HAP-1 (cell line): ENCODE measurements around the gene DAPK3.
"Not testable (repeated sequence)": the region's sequence is repeated elsewhere in the genome, so short reads cannot be mapped to it uniquely, and the experiment has no call there.

Source experiments
- DNase-seq, 2 experiments: peaks; one replicate each; pipeline ENCODE4 v3.0.0-alpha.2; 2016 to 2020; ENCODE audit warnings: low spot score in 2 of 2
- H3K27me3 ChIP-seq: fragments of 250-450 bp; sonication (Bioruptor Pico); 2 replicates; pipeline ENCODE4 v1.5.1; 2020; ENCODE audit warnings: low read depth, mild to moderate bottlenecking, moderate library complexity
- H3K36me3 ChIP-seq: fragments of 250-450 bp; sonication (Bioruptor Pico); replicated peaks from 2 replicates; pipeline ENCODE4 v1.5.1; 2020; ENCODE audit warnings: mild to moderate bottlenecking
- H3K4me1 ChIP-seq: fragments of 250-450 bp; sonication (Bioruptor Pico); 2 replicates; pipeline ENCODE4 v1.5.1; 2020; ENCODE audit warnings: mild to moderate bottlenecking
- H3K4me3 ChIP-seq: fragments of 250-450 bp; sonication (Bioruptor Pico); 2 replicates; pipeline ENCODE4 v1.5.1; 2020; ENCODE audit warnings: mild to moderate bottlenecking, moderate library complexity
- H3K9me3 ChIP-seq: fragments of 250-450 bp; sonication (Bioruptor Pico); 2 replicates; pipeline ENCODE4 v1.5.1; 2020; ENCODE audit warnings: mild to moderate bottlenecking, moderate library complexity
- in situ Hi-C: fragments of 300-500 bp; cut with MboI; formaldehyde crosslinking; loops from 3 replicates; pipeline ENCODE4 v1.14.3; 2020; ENCODE audit warnings: low sequenced_read_pairs, inconsistent platforms, mixed read lengths

Gene DAPK3

GRCh38 chr19:3945838-3946237, 25.1 kb downstream of the DAPK3 start:
- no peak overlapping the region for H3K4me3 ChIP-seq
- H3K36me3 ChIP-seq, result no peaks in the 10 kb centered on the region
- in situ Hi-C loops, result no loop called here
- no peaks in the 10 kb centered on the region for H3K9me3 ChIP-seq
- H3K4me1 ChIP-seq, result no peaks in the 10 kb centered on the region
- H3K27me3 ChIP-seq, result no peaks in the 10 kb centered on the region
- DNase-seq, result no peak

DNA sequence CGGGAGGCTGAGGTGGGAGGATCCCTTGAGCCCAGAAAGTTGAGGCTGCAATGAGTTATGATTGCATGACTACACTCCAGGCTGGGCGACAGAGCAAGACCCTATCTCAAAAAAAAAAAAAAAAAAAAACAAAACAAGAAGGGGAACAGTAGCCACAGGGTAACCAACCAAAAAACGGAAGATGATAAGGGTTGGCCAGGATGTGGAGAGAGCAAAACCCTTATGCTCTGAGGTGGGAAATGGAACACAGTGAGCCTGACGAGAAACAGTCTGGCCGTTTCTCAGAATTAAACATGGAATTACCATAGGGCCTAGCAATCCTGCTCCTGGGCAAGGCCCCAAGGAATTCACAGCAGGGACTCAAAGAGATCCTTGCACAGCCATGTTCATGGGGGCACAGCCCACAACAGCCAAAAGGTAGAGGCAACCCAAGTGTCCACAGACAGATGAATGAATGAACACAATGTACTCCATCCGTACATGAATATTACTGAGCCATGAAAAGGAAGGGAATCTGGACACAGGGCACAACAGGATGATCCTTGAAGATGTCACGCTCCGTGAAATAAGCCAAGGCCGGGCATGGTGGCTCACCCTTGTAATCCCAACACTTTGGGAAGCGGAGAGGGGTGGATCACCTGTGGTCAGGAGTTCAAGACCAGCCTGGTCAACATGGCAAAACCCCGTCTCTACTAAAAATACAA, 26.7 kb downstream of the DAPK3 start:
- DNase-seq, result no peak

DNA sequence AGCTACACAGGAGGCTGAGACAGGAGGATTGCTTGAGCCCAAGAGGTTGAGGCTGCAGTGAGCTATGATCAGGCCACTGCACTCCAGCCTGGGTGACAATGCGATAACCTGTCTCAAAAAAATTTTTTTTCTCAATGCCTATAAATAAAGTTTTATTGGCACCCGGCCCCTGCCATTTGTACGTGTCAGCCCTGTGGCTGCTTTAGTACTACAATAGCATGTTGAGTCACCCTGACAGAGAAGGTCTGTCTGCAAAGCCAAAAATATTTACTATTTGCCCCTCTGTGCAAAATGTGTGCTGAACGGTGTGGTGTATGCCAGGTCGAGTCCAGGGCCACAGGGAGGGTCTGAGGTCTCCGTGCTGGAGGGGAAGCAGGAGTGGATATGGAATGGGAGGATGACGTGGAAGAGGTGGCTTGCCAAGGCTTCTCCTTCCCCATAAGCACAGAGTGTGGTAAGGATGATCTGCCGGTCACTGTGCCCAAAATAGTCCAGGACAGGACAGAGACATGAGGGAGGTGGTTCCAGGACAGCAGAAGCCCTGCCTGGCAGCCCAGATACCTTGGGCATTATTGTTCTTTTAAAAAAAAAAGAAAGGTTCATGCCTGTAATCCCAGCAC, 28.0 kb downstream of the DAPK3 start:
- no peak for DNase-seq

More for the DNA sequence above, 26.7 kb downstream of the DAPK3 start:
- H3K9me3 ChIP-seq, result no peaks in the 10 kb centered on the region
- no peaks in the 10 kb centered on the region for H3K4me1 ChIP-seq
- no peaks in the 10 kb centered on the region for H3K36me3 ChIP-seq
- H3K27me3 ChIP-seq, result no peaks in the 10 kb centered on the region
- in situ Hi-C loops, result no loop called here
- H3K4me3 ChIP-seq, result no peak overlapping the region

GRCh38 chr19:3938300-3938950, 32.5 kb downstream of the DAPK3 start:
- H3K27me3 ChIP-seq, in situ Hi-C loops: not testable (repeated sequence)

More for the DNA sequence above, 28.0 kb downstream of the DAPK3 start:
- Histone ChIP-seq H3K27me3 (no peaks in the 10 kb centered on the region), H3K36me3 (no peaks in the 10 kb centered on the region), H3K9me3 (no peaks in the 10 kb centered on the region), H3K4me3 (no peak overlapping the region), H3K4me1 (no peaks in the 10 kb centered on the region)
- in situ Hi-C loops, result no loop called here

DNA sequence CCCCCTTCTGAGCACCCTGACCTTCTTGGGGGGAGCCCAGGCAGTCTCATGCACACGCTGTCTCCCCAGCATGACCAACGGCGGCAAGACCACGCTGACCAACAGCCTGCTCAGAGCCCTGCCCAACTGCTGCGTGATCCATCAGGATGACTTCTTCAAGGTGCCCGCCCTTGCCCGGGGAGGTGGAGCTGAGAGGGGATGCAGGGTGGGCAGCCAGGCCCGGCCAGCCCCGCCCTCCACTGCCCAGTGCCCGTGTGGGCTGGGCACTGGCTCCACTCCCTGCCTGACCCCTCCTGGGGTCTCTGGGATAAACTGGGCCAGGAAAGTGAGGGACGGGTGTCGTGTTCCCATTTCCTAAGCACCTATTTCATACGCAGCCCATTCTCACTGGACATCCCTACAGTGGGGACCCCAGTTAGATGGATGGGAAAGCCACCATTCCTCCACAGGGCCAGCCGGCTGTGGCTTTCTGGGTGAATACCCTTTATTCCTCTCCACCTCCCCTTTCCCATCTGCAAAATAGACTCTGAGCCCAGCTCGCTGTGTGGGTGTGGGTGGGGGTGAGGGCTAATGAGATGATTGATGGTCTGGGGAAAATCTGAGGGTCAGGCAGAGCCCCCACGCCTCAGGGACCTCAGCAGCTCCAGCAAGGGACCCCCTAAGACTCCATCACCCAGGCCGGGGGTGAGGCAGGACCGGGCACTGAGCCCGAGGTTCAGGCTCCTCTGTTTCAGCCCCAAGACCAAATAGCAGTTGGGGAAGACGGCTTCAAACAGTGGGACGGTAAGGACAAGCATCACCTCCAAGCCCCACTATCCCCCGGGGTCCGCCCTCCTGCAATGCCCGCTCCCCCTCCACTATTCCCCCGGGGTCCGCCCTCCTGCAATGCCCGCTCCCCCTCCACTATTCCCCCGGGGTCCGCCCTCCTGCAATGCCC, 34.1 kb downstream of the DAPK3 start:
- in situ Hi-C loops, result no loop called here
- Histone ChIP-seq H3K9me3 (no peaks in the 10 kb centered on the region), H3K36me3 (no peaks in the 10 kb centered on the region), H3K27me3 (no peaks in the 10 kb centered on the region), H3K4me1 (no peaks in the 10 kb centered on the region), H3K4me3 (no peak overlapping the region)
- no peak for DNase-seq

More at GRCh38 chr19:3938300-3938950, 32.5 kb downstream of the DAPK3 start:
- H3K36me3 ChIP-seq, H3K4me1 ChIP-seq, DNase-seq, H3K4me3 ChIP-seq, H3K9me3 ChIP-seq: not testable (repeated sequence)

GRCh38 chr19:3932931-3933810, 37.7 kb downstream of the DAPK3 start, which contains the start of gene NMRK2:
NMRK2 (plus strand) TSS chr19:3933069; CDS start chr19:3933672, 603 bp downstream.
- no peak for DNase-seq
- Histone ChIP-seq H3K27me3 (no peaks in the 10 kb centered on the region), H3K4me3 (no peak within 1 kb of the TSS), H3K9me3 (no peaks in the 10 kb centered on the region), H3K4me1 (no peaks in the 10 kb centered on the region), H3K36me3 (no peaks in the 10 kb centered on the region)
- in situ Hi-C loops, result no loop called here

DNA sequence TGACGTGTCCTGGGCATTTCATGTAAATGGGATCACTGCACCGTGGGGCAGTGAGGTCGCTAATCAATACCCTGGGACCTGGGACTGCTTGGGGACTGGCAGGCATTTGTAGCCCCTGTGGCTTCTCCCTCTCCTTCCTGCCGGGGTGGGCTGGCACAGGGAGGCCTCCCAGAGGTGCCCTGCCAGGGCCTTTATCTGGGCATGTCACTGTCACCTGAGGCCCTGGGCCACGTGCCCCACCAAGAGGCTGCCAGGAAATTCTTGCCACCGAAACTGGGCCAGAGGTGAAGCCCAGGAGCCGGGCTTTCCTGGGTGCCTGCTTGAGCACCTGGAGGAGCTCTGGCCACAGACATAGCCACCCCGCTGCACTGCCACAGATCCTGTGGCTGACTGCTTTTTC, 39.9 kb downstream of the DAPK3 start:
- H3K4me3 ChIP-seq, result no peak overlapping the region
- in situ Hi-C loops, result no loop called here
- no peak for DNase-seq
- H3K36me3 ChIP-seq, result no peaks in the 10 kb centered on the region
- H3K4me1 ChIP-seq, result no peaks in the 10 kb centered on the region
- no peaks in the 10 kb centered on the region for H3K27me3 ChIP-seq
- H3K9me3 ChIP-seq, result no peaks in the 10 kb centered on the region

DNA sequence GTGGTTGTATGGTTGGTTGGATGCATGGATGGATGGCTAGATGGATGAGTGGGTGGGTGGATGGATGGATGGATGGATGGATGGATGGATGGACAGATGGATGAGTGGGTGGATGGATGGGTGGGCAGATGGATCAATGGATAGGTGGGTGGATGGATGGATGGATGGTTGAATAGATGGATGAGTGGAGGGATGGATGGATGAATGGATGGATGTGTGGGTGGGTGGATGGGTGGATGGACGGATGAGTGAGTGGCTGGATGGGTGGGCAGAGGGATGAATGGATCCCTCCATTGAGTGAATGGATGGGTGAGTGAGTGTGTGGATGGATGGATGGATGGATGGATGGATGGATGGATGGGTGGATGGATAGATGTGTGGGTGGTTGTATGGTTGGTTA, 47.0 kb downstream of the DAPK3 start:
- no peak for DNase-seq
- Histone ChIP-seq H3K36me3 (no peaks in the 10 kb centered on the region), H3K4me1 (no peaks in the 10 kb centered on the region), H3K4me3 (no peak overlapping the region), H3K27me3 (no peaks in the 10 kb centered on the region), H3K9me3 (peaks cover 3% of the 10 kb centered on the region; the same call in 1 of the 2 replicates)
- in situ Hi-C loops, result no loop called here

DNA sequence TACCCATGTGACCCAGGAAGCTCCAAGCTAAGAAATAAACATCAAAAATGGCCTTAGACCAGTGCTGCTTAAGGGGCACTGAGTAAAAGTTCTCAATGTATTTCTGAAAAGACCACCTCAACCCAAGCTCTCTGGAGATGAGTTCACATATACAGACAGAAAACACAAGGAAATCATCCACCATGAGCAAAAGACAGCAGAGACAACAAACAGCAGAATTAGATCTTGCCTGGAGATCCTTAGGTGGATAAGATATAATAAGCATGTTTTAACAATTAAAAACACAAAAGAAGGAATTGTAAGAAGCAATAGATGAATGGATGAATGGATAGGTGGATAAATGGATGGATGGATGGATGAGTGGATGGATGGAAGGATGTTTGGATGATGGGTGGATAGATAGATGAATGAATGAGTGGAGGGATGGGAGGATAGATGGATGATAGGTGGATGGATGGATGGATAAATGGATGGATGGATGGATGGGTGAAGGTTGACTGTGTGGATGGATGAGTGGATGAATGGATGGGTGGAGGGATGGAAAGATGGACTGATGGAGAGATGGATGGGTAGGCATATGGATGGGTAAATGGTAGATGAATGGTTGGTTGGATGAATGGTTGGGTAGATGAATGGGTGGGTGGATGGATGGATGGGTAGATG, 47.7 kb downstream of the DAPK3 start:
- Histone ChIP-seq H3K36me3 (no peaks in the 10 kb centered on the region), H3K4me1 (no peaks in the 10 kb centered on the region), H3K27me3 (no peaks in the 10 kb centered on the region), H3K4me3 (no peak overlapping the region), H3K9me3 (peaks cover 3% of the 10 kb centered on the region; the same call in 1 of the 2 replicates)
- DNase-seq, result no peak
- in situ Hi-C loops, result no loop called here

GRCh38 chr19:3919793-3920192, 51.1 kb downstream of the DAPK3 start:
- H3K4me3 ChIP-seq, result no peak overlapping the region
- no peaks in the 10 kb centered on the region for H3K27me3 ChIP-seq
- peaks cover 3% of the 10 kb centered on the region; the same call in 1 of the 2 replicates for H3K9me3 ChIP-seq
- H3K36me3 ChIP-seq, result no peaks in the 10 kb centered on the region
- no peaks in the 10 kb centered on the region for H3K4me1 ChIP-seq
- in situ Hi-C loops, result no loop called here
- DNase-seq, result no peak

- no peaks in the 10 kb centered on the region for H3K27me3 ChIP-seq
- in situ Hi-C loops, result no loop called here
- DNase-seq, result no peak
- H3K9me3 ChIP-seq, result 0 out of 2 replicates have a peak, but pooled peaks cover 3% of the 10 kb centered on the region
- no peaks in the 10 kb centered on the region for H3K4me1 ChIP-seq
- H3K36me3 ChIP-seq, result no peaks in the 10 kb centered on the region
- no peak overlapping the region for H3K4me3 ChIP-seq
These were observed 54.9 kb downstream of the DAPK3 start for GRCh38 chr19:3916033-3916432.

GRCh38 chr19:3914199-3914598, 56.7 kb downstream of the DAPK3 start:
- Histone ChIP-seq H3K4me3 (peak overlapping the region; percentile 14), H3K36me3 (no peaks in the 10 kb centered on the region), H3K4me1 (no peaks in the 10 kb centered on the region), H3K27me3 (no peaks in the 10 kb centered on the region), H3K9me3 (peaks cover 7% of the 10 kb centered on the region; the same call in 1 of the 2 replicates)
- in situ Hi-C loops, result no loop called here
- DNase-seq, result peak in 1 of 2 experiments; percentile 61
